ENCODE data around the gene ABCC12.
"Not testable (repeated sequence)": the region's sequence is repeated elsewhere in the genome, so short reads cannot be mapped to it uniquely, and the experiment has no call there.

The ABCC12 gene

GRCh38 chr16:48155926-48156789, at the start of gene ABCC12:
Gene ABCC12 (minus strand): TSS chr16:48155993. CDS start chr16:48146424, 9,569 bp downstream.
- FAIRE-seq = no peak

GRCh38 chr16:48204825-48205151, 49.0 kb upstream of the ABCC12 start:
- FAIRE-seq = no peak

- no peak for FAIRE-seq
Observed at GRCh38 chr16:48203974-48204824, 48.4 kb upstream of the ABCC12 start.

- FAIRE-seq = no peak
Observed at GRCh38 chr16:48201515-48202201, 45.9 kb upstream of the ABCC12 start.

- no peak for FAIRE-seq
Observed at GRCh38 chr16:48197294-48197693, 41.5 kb upstream of the ABCC12 start.

- FAIRE-seq = no peak
Observed at GRCh38 chr16:48194828-48195556, 39.2 kb upstream of the ABCC12 start.

- FAIRE-seq = no peak
Observed at GRCh38 chr16:48193846-48194245, 38.1 kb upstream of the ABCC12 start.

- no peak for FAIRE-seq
Observed at GRCh38 chr16:48188449-48189102, 32.8 kb upstream of the ABCC12 start.

GRCh38 chr16:48187779-48188178, 32.0 kb upstream of the ABCC12 start:
- FAIRE-seq = no peak

GRCh38 chr16:48184681-48185080, 28.9 kb upstream of the ABCC12 start:
- FAIRE-seq = no peak

GRCh38 chr16:48182979-48183537, 27.3 kb upstream of the ABCC12 start:
- no peak for FAIRE-seq

- not testable (repeated sequence) for FAIRE-seq
Observed at GRCh38 chr16:48181746-48182520, 26.1 kb upstream of the ABCC12 start.

GRCh38 chr16:48180868-48181480, 25.2 kb upstream of the ABCC12 start:
- FAIRE-seq = no peak

- no peak for FAIRE-seq
Observed at GRCh38 chr16:48176635-48177408, 21.0 kb upstream of the ABCC12 start.

GRCh38 chr16:48173889-48174288, 18.1 kb upstream of the ABCC12 start:
- FAIRE-seq = no peak

- no peak for FAIRE-seq
Observed at GRCh38 chr16:48172682-48173081, 16.9 kb upstream of the ABCC12 start.

- no peak for FAIRE-seq
Observed at GRCh38 chr16:48169896-48170295, 14.1 kb upstream of the ABCC12 start.

- no peak for FAIRE-seq
Observed at GRCh38 chr16:48168075-48168474, 12.3 kb upstream of the ABCC12 start.

- FAIRE-seq = not testable (repeated sequence)
Observed at GRCh38 chr16:48166617-48167016, 10.8 kb upstream of the ABCC12 start.
